SKM-1 (cell line): ENCODE measurements around the gene KLHL35.
"Not testable (repeated sequence)": the region's sequence is repeated elsewhere in the genome, so short reads cannot be mapped to it uniquely, and the experiment has no call there.

Source experiments
- DNase-seq: peaks from one replicate; lab custom pipeline; 2025; ENCODE audit not compliant: unreplicated experiment; lab: John Stamatoyannopoulos, UW

KLHL35 gene

DNA sequence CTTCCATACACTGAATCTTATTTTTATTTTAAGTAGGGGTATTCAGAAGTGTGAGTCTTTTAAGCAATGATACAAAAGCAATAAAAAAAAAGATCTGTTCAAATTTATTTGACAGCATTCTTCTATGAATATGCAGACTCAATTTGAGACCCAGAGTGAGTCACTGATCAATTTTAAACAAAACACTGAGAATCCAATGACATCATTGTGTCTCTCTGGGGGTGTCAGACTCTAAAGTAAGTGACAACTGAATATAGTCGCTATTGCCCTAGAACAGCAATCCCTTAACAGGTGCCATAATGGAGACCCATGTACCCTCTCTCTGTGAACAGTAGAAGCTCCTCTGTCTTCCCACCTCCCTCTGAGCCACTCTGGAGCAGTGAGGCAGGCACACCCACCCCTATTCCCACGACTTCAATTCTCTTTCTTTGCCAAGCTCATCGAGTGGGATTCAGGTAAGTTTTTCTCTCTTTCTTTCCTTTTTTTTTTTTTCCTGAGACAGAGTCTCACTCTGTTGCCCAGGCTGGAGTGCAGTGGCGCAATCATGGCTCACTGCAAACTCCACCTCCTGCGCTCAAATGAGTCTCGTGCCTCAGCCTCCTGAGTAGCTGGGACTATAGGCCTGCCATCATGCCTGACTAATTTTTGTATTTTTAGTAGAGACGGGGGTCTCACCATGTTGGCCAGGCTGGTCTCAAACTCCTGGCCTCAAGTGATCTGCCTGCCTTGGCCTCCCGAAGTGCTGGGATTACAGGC is 38.7 kb downstream of the KLHL35 start:
- no peak for DNase-seq

DNA sequence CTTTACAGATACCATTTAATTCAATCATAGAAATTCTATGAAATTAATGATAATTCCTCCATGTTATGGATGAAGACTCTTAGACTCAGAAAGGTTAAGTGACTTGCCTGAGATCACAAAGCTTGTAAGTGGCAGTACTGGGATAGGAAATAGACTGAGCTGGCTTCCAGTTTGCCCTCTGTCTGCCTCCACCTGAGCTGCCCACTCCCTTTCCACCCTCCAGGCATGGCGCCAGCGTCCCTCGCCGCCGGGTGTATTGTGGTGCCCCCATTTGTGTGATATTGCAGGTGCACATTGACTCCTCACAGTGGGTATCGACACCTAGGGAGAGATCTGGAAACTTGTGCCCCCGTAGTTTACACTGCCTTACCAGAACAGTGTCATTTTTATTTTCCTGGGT is 43.1 kb downstream of the KLHL35 start:
- DNase-seq = no peak

GRCh38 chr11:75389276-75389605 is 43.8 kb downstream of the KLHL35 start:
- no peak for DNase-seq

DNA sequence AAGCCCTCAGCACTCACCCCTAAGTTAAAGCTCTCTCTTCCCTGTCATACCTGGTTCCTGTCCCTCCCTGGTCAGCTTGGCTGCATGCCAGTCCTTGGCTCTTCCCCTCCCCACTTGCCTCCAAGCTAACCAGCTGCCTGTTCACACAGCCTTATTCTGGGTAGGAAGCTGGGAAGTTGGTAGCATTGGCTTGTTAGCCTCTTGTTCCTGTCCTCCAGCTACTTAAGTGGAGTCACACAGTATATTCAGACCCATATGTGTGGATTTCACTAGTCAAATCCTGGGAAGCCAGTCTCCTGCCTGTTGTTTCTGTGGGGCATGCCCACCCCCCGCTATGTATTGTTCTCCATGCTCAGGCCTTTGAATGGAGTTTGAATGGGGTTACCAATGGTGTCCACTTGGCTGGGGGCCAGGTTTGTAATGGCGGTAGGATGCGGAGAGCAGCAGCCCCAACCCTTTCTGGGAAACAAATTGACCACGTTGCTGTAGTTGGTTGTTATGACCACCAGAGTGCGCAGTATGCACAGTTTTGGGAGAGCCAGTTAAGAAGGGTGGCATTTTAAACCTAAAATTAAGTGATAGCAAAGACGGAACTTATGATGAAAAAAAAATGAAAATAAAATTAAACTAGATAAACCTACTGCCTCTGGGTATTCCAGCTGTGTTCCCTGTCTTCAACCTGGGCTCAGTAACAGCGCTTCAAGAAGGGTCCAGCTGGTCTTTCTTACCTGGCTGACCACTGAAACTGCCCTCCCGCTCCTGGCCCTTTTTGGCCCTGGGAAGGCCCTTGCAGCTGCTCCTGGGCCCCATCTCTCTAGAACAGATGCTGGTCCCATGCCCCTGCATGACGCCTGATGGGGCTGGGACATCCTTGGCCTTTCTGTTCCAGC is 44.4 kb downstream of the KLHL35 start:
- peak; percentile 42 for DNase-seq

GRCh38 chr11:75387736-75388294 is 45.2 kb downstream of the KLHL35 start:
- no peak for DNase-seq

DNA sequence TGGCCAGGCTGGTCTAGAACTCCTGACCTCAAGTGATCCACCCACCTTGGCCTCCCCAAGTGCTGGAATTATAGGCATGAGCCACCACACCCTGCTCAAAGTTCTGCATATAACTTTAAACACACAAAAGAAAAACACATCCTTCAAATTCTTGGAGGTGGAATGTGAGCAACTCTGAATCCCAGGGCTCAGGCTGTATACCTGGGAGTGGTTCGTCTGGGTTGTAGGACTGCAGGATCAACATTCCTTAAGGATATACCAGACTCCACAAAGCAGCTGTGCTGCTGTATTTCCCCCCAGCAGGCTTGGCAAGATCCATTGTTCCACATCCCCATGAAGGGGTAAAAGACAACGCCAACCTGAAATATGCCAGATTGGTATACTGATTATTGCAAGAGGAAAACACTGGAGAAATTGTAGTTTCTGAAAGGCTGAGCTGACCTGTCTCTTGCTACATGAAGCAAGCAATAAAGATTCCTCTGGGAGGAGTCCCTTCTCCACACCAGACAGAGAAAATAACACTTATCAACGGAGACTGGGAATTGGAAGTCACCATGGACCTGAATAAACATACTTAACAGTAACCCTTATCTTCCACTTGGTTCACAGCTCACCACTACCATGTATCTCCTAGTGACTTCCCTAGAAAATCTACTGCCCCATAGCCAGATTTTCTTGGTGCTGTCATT is 45.9 kb downstream of the KLHL35 start:
- DNase-seq = no peak

GRCh38 chr11:75384438-75385080 is 48.4 kb downstream of the KLHL35 start:
- peak; percentile 50 for DNase-seq

GRCh38 chr11:75383246-75383645 is 49.8 kb downstream of the KLHL35 start:
- peak; percentile 35 for DNase-seq

DNA sequence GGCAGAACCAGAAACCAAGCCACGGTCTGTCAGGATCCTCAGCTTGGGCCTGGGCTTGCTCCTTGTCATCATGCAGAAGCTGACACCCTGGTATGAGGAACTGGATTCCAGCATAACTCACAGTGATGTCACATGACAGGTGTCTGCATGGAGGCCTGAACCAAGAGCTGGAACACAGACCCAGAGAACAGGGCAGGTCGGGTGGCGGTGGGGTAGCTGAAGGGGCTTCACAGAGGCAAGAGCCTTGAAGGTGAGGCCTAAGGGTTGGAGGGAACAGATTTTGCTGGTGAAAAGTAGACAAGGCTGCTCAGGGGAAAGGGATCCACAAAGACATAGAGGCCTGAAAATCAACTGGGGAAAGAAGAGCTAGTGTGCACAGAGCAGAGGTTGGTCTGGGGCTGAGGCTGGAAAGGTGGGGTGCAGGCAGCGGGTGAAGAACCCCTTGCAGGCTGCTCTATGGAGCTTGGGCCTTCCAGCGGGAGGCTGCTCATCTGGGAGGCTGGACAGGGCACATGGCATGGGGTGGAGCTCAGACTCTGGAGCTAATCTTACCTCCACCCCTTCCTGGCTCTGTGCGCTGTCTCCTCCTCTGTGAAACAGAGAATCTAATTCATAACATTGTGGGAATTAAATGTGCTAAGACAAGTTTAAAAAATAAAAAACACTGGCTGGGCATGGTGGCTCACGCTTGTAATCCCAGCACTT is 52.1 kb downstream of the KLHL35 start:
- peak; percentile 38 for DNase-seq

DNA sequence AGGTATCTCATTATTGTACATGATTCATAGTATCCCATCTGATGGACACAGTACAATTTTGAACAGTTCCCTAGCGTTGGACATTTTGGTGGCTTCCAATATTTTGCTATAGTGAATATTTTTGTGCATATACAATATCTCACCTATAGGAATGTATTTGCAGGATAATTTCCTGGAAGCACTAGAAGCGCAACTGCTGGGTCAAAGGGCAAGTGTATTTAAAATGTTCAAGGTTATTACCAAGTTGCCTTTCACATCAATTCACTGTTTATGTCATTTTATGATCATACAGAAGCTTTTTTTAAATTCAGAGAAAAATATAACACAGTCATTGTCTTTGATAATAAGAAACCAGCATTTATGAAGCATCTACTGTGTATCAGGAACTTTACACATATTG is 52.8 kb downstream of the KLHL35 start:
- no peak for DNase-seq

DNA sequence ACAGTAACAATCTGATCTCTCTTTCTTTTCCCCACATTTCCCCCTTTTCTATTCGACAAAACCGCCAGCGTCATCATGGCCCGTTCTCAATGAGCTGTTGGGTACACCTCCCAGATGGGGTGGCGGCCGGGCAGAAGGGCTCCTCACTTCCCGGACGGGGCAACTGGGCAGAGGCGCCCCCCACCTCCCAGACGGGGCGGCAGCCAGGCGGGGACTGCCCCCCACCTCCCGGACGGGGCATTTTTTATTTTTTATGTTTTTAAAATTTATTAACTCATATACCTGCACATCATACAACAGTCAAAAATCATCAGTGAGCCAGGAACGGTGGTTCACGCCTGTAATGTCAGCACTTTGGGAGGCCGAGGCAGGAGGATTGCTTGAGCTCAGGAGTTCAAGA is 54.2 kb downstream of the KLHL35 start:
- not testable (repeated sequence) for DNase-seq

DNA sequence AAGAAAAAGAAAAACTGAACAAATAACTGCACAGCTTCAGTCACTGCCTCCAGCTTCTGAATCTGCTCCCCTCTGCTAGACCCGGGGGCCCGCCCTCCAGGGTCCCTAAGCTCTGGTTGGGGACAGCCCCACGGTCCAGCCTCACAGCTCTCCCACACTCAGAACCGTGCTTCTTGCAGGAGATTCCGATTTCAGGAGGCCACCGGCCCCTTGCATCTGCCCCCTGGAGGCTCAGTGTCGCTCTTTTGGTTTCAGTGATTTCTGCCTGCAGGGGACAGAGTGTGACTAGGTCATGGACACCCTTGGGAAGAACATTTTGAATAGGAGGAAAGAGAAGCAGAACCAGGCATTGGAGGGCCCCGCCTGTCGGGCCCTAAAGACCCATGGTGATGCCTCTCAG is 56.8 kb downstream of the KLHL35 start:
- DNase-seq = no peak

- DNase-seq = no peak
Measured at GRCh38 chr11:75375626-75376025, 57.4 kb downstream of the KLHL35 start.

DNA sequence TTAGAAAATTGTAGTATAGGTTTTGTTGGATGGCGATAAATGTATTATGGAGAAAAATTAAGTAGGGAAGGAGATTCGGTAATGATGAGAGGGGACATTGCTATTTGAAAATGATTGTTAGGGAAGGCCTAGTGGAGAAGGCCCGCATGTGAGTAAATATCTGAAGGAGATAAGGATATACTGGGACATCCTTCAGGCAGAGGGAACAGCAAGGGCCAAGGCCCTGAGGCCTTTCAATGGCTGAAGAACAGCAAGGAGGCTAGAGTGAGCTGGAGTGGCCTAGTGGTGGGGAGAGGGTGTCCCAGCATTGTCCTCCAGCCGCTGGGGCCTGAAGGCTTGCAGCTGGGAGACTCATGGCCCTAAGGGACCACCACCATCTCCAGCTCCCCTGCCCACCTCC is 58.4 kb downstream of the KLHL35 start:
- no peak for DNase-seq

DNA sequence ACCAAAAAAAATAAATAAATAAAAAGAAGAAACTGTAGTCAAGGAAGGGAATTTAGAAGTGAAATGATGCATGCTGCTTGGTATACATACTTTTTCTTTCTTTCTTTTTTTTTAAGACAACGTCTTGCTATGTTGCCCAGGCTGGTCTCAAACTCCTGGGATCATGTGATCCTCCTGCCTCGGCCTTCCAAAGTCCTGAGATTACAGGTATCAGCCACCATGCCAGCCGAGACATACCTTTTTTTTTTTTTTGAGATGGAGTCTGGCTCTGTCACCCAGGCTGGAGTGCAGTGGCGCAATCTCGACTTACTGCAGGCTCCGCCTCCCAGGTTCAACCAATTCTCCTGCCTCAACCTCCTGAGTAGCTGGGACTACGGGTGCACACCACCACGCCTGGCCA is 59.8 kb downstream of the KLHL35 start:
- DNase-seq = no peak
